NOMO-1 treated with dmso at 0.1 percent for 144 hours (cell line): Measurements from ENCODE around the gene PRRT4.

Source experiments
- DNase-seq: peaks from one replicate; lab custom pipeline; 2025; ENCODE audit not compliant: unreplicated experiment; lab: John Stamatoyannopoulos, UW

The PRRT4 gene

DNA sequence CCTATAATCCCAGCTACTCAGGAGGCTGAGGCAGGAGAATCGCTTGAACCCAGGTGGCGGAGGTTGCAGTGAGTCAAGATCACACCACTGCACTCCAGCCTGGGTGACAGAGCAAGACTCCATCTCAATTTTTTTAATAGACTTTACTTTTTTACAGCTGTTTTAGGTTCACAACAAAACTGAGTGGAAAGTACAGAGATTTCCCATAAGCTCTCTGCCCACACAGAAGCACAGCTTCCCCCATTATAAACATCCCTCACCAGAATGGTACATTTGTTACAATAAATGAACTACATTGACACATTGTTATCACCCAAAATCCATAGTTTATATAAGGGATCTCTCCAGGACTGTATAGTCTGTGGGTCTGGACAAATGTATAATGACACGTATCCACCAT, 14.6 kb upstream of the PRRT4 start:
- DNase-seq: no peak

DNA sequence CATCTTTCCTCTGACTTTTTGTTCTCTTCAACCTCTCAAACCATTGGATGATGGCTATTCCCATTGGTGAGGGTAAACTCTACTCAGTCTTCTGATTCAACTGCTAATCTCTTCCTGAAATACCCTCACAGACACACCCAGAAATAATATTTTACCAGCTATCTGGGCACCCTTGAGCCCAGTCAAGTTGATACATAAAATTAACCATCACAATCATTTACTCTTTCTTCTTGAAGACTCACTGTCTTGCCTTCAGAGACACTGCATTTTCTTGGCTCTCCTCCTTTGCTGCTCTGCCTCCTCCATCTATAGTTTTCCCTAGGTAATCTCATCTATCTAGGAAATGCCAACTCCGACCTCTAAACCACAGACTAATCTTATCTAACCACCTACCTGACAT, 12.6 kb upstream of the PRRT4 start:
- no peak for DNase-seq

DNA sequence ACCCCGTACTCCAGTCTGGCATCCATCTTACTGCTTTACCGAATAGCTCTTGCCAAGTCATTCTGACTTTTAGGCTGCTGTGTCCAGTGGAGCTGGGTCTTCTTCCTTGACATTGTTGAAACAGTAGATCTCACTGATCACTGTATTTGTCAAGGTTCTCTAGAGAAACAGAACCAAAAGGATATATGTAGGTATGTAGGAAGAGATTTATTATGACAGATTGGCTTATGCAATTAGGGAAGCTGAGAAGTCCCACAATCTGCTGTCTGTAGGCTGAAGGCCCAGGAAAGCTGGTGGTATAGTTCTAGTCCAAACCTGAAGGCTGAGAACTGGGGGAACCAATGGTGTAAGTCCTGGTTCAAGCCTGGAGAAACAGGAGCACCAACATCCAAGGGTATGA, 12.1 kb upstream of the PRRT4 start:
- no peak for DNase-seq

DNA sequence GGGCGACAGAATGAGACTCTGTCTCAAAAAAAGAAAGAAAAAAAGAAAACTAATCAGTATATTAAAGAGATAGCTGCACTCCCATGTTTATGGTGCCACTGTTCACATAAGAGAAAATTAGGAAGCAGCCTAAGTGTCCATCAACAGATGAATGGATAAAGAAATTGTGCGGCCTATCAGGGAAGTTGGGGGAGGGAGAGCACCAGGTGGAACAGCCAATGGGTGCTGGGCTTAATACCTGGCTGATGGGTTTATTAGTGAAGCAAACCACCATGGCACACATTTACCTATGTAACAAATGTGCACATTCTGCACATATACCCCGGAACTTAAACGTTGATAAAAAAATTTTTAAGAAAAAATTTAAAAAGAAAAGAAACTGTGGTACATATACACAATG, 9.0 kb upstream of the PRRT4 start:
- DNase-seq: no peak

DNA sequence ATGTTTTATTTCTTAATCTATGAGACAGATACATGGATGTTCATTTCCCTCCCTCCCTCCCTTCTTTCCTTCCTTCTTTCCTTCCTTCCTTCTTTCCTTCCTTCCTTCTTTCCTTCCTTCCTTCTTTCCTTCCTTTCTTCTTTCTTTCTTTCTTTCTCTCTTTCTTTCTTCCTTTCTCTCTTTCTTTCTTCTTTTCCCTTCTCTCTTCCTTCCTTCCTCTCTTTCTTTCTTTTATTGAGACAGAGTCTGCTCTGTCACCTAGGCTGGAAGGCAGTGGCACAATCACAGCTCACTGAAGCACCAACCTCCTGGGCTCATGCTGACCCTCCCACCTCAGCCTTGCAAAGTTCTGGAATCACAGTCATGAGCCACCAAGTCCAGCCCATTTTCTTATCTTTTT, 5.5 kb upstream of the PRRT4 start:
- DNase-seq: no peak

DNA sequence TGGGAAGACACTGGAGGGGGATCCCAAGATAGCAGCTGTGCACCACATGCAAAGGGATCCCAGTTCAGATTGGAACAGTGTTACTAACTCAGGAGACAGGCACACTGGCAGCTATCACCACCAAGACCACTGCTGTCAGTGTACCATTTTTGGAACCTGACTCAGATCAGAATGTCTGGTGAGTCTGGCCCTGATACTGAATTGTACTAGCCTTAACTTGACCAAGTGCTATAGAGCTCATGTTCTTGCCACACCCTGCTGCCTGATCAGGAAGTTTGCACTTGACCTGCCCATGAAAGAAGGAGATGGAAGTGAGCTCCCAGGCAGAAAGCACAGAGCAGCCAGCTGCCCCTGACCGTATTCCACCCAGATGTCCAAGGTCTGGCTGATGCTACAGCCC, 4.8 kb upstream of the PRRT4 start:
- DNase-seq: no peak

DNA sequence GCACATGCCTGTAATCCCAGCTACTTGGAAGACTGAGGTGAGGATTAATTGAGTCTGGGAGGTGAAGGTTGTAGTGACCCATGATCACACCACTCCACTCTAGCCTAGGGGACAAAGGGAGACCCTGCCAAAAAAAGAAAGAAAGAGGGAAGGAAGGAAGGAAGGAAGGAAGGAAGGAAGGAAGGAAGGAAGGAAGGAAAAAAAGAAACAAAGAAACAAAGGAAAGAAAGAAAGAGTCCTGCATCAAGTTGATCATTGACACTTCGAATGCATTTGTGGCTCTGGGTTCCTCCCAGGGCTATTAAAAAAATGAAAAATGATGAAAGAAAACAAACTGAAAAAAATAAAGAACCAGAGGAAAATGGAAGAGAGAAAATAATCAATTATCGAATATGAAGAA, 3.9 kb upstream of the PRRT4 start:
- no peak for DNase-seq

DNA sequence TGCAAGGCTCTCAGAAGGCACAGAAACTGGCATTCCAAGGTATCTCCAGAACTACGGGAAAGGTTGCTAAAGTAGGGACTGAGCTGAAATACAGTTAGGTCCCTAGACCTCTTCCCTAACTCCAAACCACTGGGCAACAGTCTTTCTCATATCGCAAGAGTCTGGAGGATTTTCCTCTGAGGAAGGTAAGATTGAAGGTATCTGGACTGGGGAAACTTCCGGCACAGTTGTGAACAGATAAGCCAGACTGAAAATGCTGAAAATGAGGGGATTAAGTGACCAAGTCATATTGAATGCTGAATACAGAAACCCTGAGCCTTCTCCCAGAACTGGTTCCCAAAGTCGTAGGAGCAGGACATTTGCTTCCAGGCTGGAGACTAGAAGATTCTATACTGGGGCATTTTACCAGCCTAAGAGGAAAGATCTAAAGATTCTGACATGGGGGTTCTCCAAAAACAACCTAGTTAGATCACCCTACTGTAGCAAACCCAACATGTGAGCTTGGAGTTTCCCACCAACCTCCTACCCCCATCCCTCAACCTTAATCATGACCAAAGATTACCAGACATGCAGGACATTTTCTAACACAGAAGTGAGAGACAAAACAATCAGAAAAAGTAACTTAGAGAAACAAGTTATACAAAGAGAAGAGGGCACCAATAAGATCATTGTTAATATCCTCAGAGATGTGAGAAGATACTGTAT, 2.8 kb upstream of the PRRT4 start:
- no peak for DNase-seq

DNA sequence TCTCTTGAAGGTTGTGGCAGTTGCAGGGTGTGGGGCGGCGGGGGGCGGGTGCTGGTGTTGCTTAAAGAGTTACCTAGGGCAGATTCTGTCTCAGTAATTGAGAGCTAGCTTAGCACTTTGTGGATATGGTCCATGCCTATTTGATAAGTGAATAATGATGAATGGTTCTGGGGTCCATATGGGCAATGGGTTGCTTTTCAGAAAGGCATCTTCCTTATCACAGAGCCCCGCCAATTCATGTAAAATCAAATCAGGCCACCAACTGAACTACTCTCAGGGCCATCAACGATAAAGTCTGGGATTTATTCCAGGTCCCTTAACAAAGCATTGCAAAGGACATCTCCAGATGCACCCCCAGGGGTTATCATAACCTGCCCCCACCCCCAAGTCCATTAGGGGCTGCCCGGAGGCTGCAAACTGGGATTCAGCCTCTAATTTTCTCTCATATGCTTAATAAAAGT, 1.8 kb upstream of the PRRT4 start:
- no peak for DNase-seq

DNA sequence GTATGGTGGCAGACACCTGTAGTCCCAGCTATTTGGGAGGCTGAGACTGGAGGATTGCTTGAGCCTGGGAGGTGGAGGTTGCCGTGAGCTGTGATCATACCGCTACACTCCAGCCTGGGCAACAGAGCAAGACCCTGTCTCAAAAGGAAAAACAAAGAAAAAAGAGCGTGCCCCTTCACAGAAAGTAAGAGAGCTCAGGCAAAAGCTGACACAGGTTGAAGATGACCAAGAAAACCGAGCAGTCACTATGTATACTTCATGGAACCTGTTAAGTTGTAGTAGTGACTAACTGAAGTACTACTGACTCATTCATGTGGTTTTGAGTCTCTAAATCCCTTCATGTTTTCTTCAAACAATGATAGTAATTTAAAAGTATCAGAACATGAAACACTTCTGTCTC, 1.2 kb upstream of the PRRT4 start:
- DNase-seq: no peak

DNA sequence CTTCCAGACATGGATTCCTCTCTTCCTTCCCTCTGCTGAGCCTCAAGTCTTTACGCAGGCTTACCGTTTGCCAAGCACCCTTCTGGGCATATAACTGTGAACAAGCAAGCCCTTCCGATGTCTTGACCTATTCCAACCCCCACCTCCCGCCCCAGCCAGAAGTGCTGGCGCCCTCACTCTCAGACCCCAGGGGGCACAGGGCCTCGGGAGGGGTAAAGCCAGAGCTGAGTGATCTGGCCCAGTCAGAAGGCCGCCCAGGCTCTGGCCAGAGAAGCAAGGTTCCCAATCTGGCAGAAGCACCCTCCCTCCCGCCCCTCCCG, 1.2 kb downstream of the PRRT4 start:
- no peak for DNase-seq

DNA sequence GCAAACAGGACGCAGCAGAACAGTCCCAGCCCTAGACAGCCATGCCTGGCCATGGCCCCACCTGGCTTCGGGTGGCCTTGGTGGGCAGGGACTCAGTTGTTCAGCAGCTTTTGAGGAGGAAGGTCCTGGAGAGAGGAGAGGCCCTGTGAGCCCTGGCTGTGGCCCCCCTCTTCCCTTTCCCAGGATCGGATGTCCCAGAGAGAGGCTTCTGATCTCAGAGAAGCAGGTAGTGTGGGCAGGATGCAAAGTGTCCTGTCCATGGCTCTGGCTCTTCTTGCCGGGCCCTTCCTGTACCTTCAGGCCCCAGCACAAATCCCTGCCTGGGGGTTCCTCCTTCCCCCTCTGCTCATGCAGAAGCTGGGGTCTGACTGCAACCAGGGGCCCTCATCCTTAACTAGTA, 1.6 kb downstream of the PRRT4 start:
- no peak for DNase-seq

DNA sequence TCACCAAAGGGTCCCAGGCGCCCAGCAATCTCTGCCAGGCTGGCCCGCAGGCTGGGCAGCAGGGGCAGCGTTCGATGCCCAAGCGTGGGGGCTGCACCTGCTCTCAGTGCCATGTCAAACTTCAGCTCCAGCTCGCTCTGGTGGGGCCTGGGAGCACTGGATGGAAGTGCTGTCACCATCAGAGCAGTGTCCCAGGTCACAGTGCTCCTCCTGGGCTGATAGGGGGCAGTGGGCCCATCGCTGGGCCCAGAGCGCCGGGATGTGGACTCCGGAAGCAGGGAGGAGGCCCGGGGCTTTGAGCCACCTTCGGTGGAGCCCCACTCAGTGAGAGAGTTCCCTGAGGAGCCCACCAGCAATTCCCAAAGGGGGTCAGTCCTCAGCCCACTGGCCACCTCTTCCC, 2.2 kb downstream of the PRRT4 start:
- no peak for DNase-seq

DNA sequence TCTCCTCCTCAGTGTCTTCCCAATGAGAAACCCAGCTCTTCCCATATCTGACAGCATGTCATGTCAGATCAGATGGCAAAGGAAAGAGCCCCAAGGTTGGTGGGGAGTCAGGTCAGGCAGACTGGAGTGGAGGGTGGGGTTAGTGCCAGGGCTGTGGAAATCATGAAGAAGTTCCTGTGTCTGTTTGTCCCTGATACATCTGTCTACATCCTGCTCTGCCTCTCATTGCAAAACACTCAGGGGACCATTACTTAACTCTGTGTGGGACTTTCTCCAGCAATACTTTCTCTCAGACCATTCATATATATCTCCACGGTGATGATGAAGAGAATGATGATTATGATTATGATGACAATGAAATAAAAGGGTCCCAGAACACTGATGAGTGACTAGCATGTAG, 3.3 kb downstream of the PRRT4 start:
- no peak for DNase-seq

DNA sequence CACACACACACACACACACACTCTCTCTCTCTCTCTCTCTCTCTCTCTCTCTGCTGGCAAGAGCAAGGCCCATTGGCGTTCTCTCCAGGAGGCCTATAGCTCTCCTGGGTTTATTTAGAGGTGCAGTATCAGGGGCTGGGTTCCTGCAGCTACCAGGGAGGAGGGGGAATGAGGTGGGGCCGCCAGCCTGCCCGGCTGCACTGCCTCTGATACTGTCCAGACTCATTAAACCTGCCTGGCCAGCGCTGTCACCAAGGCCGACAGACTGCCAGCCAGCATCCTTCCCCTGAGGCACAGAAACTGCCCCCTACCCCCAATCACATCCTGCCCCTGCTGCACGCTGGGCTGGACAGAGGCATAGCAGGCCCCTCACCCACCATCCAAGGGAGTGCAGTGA, 4.3 kb downstream of the PRRT4 start:
- no peak for DNase-seq

DNA sequence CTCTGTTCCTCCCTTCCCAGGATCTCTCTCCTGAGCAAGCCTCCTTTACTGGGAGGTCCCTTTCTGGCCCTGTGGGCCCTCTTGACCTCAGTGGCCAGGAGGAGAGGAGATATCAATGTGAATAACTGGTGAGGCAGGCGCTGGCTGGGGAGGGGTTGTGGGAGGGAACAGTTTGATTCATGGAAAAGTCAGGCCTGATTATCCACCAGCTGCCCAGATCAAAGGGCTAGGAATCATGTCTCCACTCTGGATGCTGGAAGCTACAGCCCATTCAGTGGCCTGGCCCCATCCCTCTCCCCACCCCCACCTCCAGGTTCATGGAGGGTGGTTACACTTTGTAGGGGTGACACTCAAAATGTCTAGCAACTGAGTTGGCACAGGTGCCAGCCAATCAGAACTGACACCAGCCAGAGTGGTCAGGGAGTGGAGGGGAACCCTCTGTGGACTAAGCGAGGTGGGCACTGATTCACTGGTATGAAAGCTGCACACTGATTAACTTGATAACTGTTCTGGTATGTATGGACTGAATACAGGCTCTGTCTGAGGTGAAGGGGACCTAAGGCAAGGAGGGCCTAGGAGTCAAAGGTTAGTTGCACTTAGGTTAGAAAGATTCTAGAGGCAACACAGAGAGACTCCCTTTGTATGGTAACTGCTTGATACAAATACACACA, 4.8 kb downstream of the PRRT4 start:
- no peak for DNase-seq

DNA sequence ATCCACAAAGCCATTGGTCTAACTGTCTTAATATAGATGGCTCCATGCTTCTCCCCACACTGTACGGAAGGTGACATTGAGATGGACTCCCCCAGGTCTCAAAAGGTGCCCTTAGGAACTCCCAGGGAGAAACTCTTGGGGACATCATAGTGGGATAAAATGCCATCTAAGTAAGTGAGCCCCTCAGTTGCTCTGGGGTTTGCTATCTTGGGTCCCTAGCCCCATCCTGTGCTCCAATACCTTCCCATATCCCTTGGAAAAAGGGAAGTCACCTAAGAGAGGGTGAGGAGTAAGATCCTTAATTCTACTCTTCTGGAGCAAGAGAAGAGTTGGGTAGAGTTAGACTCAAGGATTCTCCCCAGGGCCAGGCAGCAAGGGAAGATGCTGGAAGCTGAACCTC, 7.9 kb downstream of the PRRT4 start:
- no peak for DNase-seq

DNA sequence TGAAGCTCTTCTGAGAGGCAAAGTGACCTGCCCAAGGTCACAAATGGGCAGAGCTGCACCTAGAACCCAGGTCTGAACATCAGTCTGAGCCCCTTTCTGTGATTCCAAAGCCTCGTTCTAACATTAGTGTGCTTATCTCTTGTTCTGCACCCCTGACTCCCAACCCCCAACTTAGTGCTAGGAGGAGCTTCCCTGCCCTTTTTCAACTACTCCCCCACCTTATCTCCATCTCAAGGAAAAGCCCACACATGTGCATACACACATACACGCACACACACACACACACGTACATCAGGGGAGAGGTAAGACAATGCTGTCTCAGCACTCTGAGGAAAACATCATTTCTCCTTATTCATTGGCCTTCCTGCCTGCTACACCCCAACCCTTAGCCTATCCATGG, 8.3 kb downstream of the PRRT4 start:
- no peak for DNase-seq

DNA sequence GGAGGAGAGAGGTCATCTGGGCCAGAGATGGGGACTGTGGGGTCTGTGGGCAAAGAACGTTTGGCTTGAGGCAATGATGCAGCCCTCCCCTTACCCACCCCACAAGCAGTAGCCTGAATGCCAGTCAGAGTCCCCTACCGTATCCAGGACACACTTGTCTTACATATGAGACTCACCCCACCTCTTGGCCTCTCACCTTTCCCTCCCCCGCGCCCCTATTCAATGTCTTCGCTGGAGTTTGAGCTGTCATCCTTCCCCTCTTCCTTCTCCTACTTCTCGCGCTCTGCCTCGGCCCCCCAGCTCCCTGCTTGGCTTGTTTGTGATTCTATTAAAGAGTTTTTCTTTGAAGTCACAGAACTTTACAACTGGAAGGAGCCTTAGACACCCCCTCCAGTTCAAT, 8.9 kb downstream of the PRRT4 start:
- DNase-seq: no peak

DNA sequence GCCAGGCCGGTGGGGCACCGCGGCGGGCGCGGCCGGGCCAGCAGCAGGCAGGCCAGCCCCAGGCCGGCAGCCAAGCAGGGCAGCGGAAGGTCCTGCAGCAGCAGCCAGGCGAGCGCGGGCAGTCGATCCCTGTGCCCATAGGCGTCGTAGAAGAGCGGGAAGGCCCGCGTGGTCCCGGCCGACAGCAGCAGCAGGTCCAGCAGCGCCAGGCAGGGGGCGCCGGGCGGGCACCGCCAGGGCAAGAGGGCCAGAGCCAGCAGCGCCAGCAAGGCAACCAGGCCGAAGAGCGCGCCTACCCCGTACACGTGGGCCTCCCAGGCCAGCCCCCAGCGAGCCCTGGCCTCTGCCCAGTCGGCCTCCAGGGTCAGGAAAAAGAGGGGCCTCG, 9.3 kb downstream of the PRRT4 start:
- DNase-seq: no peak

DNA sequence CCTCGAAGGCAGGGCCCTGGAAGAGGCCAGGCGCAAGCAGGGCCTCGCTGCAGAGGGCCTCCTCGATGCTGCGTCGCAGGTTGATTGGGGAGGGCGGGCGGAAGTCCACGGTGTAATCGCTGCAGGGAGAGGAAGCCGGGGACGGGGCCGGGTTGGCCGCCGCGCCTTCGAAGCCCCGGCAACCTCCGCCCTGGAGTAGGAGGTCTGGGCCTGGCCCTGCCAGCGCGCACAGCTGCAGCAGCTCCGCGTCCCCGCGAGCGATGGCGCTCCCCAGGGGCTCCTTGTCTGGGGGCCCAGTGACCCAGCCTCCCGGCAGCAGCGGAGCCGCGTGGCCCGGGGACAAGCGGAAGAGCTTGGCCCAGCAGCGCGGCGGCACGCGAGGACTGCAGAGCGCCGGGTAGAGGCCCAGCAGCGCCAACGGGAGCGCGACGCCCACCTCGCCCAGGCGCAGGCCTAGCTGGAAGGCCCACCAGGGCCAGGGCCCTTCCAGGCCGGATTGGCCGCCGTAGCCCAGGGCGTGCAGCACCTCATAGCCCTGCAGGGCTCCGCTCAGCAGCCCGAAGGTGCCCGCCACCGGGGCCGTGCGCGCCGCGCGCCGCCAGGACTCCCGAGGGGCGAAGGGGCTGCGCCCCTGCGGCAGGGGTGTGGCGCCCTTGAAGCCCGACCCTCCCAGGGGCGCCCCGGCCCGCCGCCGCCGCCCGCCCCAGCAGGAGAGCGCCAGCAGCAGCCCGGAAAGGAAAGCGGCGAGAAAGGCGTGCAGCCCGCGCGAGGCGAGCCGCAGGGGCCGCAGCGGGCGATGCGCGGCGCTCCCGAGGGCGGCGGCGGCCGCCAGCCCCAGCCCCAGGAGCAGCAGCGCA, 10.0 kb downstream of the PRRT4 start:
- no peak for DNase-seq

DNA sequence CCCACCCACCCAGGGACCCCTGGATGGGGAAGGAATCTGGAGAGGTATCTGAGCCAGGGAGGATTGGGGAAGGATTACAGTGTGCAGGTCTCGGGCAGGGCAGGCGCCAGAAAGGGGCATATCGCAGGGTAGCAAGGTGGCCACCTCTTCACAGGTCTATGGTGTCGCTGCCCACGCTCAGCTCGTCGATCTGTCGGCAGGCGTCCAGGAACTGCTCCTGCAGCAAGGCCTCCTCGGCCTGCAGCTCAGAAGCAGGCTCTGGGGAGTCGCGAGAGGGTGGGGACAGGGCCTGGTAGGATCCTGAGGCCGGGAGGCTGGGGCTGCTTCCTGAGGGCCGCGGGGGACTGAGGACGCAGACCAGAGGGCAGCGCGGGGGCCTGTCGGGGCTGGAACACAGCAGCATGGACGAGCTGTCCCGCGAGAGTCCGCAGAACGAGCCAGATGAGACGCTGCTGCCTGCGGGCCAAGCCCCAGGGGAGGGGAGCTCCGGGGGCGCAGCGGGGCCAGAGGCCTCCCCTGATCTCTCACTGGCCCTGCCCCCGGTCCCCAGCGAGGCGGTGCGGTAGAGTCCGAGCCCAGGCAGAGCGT, 10.7 kb downstream of the PRRT4 start:
- no peak for DNase-seq
